Measurements from ENCODE around the gene KRT35. TPM values are rescaled to one million over a fixed set of nuclear protein-coding genes. Genes with fewer than 3 reads are reported as not detected.

The KRT35 gene
- total and polyA plus RNA-seq, 2 donors (not counting 1 experiment from before 2014, with no cell fraction given): not detected

DNA sequence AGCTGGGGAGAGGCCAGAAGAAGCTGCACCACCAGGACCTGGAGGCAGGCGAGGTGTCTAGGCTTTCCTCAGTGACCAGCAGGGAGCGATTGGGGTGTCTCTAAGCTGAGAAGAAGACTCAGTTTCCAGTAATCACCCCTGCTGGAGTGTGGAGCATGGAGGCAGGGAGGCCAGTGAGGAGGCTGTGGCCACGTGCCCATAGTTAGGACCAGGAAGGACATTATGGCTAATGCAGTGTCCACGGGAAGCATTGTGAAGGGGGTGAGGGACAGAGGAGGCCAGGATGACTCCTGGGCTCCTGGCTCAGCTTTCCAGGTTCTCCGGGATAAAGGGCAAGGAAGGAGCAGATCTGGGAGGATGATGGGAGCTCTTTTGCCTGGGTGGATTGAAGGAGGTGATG, 18.8 kb upstream of the KRT35 start:
- no peaks in the 10 kb centered on the region for H3K9me3 ChIP-seq (ENCODE audit: control insufficient read depth, insufficient read depth, low read depth, low read length)
- no peak for TF ChIP-seq EZH2 (IDR thresholded peaks at IDR 0.05; ENCODE audit: low read length, missing control alignments)
- H2AFZ ChIP-seq (ENCODE audit: low read length): no peak overlapping the region
- no peak for DNase-seq (ENCODE audit: low read depth in 2 of 2)
- no peaks in the 10 kb centered on the region for H3K36me3 ChIP-seq (ENCODE audit: control insufficient read depth, insufficient read depth, low read length)
- no peak overlapping the region for H3K9ac ChIP-seq (ENCODE audit: insufficient read depth, low read length)
- H3K27me3 ChIP-seq (ENCODE audit: control insufficient read depth, insufficient read depth, low read length): no peaks in the 10 kb centered on the region
- peaks cover 11% of the 10 kb centered on the region for H3K4me1 ChIP-seq (ENCODE audit: control insufficient read depth, extremely low read depth, insufficient read depth, low read length)
- H3K4me3 ChIP-seq (replicated peaks in 1 of 4; ENCODE audit: control extremely low read depth in 1 of 4, insufficient read depth in 1 of 4, low read depth in 3 of 4, low read length in 4 of 4): no peak overlapping the region
- no peaks in the 10 kb centered on the region for H3K79me2 ChIP-seq (ENCODE audit: control insufficient read depth, insufficient read depth, low read length)
- no peaks in the 10 kb centered on the region for H4K20me1 ChIP-seq (ENCODE audit: control insufficient read depth, extremely low read depth, insufficient read depth, low read length)
- no peak overlapping the region for H3K4me2 ChIP-seq (ENCODE audit: extremely low read depth, insufficient read depth, low read length)
- H3K27ac ChIP-seq (ENCODE audit: insufficient read depth, low read length): no peak overlapping the region

DNA sequence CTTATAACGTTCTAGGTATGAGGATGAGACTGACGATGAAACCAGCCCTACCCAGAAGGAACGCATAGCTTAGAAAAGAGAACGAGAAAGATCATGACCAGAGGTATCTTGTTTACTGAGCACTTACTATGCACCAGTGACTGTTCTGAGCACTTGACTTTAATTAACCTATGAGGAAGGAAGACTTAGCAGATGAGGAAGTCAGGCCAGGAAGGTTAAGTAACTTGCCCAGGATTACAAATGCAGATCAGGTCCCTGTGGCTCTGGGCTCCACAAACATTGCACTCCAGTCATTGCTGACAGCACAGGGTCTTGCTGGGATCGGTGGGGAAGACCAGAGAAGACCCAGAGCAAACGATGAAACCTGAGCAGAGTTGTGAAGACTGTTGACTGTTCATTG, 17.3 kb upstream of the KRT35 start:
- Histone ChIP-seq H3K4me3 (replicated peaks in 1 of 4; ENCODE audit: control extremely low read depth in 1 of 4, insufficient read depth in 1 of 4, low read depth in 3 of 4, low read length in 4 of 4) (no peak overlapping the region), H3K27ac (ENCODE audit: insufficient read depth, low read length) (no peak overlapping the region), H3K27me3 (ENCODE audit: control insufficient read depth, insufficient read depth, low read length) (no peaks in the 10 kb centered on the region), H4K20me1 (ENCODE audit: control insufficient read depth, extremely low read depth, insufficient read depth, low read length) (no peaks in the 10 kb centered on the region), H3K79me2 (ENCODE audit: control insufficient read depth, insufficient read depth, low read length) (no peaks in the 10 kb centered on the region), H3K4me1 (ENCODE audit: control insufficient read depth, extremely low read depth, insufficient read depth, low read length) (peaks cover 17% of the 10 kb centered on the region), H3K9ac (ENCODE audit: insufficient read depth, low read length) (no peak overlapping the region), H3K36me3 (ENCODE audit: control insufficient read depth, insufficient read depth, low read length) (no peaks in the 10 kb centered on the region), H3K9me3 (ENCODE audit: control insufficient read depth, insufficient read depth, low read depth, low read length) (no peaks in the 10 kb centered on the region), H2AFZ (ENCODE audit: low read length) (no peak overlapping the region), H3K4me2 (ENCODE audit: extremely low read depth, insufficient read depth, low read length) (no peak overlapping the region)
- TF ChIP-seq, protein P1, sequence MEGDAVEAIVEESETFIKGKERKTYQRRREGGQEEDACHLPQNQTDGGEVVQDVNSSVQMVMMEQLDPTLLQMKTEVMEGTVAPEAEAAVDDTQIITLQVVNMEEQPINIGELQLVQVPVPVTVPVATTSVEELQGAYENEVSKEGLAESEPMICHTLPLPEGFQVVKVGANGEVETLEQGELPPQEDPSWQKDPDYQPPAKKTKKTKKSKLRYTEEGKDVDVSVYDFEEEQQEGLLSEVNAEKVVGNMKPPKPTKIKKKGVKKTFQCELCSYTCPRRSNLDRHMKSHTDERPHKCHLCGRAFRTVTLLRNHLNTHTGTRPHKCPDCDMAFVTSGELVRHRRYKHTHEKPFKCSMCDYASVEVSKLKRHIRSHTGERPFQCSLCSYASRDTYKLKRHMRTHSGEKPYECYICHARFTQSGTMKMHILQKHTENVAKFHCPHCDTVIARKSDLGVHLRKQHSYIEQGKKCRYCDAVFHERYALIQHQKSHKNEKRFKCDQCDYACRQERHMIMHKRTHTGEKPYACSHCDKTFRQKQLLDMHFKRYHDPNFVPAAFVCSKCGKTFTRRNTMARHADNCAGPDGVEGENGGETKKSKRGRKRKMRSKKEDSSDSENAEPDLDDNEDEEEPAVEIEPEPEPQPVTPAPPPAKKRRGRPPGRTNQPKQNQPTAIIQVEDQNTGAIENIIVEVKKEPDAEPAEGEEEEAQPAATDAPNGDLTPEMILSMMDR (conservative IDR thresholded peaks at IDR 0.05 in 1 of 2, IDR thresholded peaks at IDR 0.05 in 1 of 2; ENCODE audit: low read depth in 1 of 2, low read length in 2 of 2): no peak
- no peak for TF ChIP-seq EZH2 (IDR thresholded peaks at IDR 0.05; ENCODE audit: low read length, missing control alignments)
- DNase-seq (ENCODE audit: low read depth in 2 of 2): no peak

DNA sequence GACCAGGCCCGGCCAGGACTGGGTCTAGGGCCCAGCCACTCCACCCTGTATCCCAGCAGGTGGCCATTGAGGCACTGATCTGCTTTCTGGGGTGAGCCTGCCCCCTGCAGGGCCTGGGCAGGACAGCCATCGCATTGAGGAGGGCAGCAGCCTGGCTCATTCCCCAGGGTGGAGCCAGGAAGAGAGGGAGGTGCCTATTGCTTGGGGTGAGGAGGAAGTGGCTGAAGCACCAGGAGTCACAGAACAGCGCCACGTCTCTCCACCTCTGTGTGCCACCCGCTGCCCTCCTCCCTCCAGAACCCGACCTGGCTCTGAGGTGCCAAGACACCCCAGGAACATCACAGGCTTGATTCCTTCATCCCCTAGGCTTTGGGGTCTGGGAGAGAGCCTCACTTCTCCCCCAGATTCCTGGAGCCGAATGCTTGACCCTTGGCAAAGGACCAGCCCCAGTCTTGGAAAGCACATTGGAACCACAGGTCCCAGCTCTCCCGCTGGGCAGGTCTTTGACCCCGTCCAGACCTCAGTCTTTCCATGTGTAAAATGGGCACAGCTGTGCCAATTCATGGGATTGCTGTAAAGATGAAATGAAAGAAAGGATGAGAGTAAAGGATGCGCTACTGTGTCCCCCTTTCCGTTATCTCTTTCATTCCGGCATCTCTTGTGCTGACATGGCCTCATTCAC, 16.0 kb upstream of the KRT35 start:
- H3K9ac ChIP-seq (ENCODE audit: insufficient read depth, low read length): no peak overlapping the region
- H3K27ac ChIP-seq (ENCODE audit: insufficient read depth, low read length): no peak overlapping the region
- no peak overlapping the region for H3K4me2 ChIP-seq (ENCODE audit: extremely low read depth, insufficient read depth, low read length)
- peak overlapping the region; percentile 75 for H2AFZ ChIP-seq (ENCODE audit: low read length)
- peak; percentile 70 to 84 for DNase-seq (ENCODE audit: low read depth in 2 of 2)
- no peak overlapping the region for H3K4me3 ChIP-seq (replicated peaks in 1 of 4; ENCODE audit: control extremely low read depth in 1 of 4, insufficient read depth in 1 of 4, low read depth in 3 of 4, low read length in 4 of 4)
- TF ChIP-seq EZH2 (IDR thresholded peaks at IDR 0.05; ENCODE audit: low read length, missing control alignments): no peak
- TF ChIP-seq, protein P1 (conservative IDR thresholded peaks at IDR 0.05 in 1 of 2, IDR thresholded peaks at IDR 0.05 in 1 of 2; ENCODE audit: low read depth in 1 of 2, low read length in 2 of 2): peak; percentile 57 to 75
- peaks cover 20% of the 10 kb centered on the region for H3K4me1 ChIP-seq (ENCODE audit: control insufficient read depth, extremely low read depth, insufficient read depth, low read length)
- H3K9me3 ChIP-seq (ENCODE audit: control insufficient read depth, insufficient read depth, low read depth, low read length): no peaks in the 10 kb centered on the region
- no peaks in the 10 kb centered on the region for H3K27me3 ChIP-seq (ENCODE audit: control insufficient read depth, insufficient read depth, low read length)
- H3K79me2 ChIP-seq (ENCODE audit: control insufficient read depth, insufficient read depth, low read length): no peaks in the 10 kb centered on the region
- H3K36me3 ChIP-seq (ENCODE audit: control insufficient read depth, insufficient read depth, low read length): no peaks in the 10 kb centered on the region
- no peaks in the 10 kb centered on the region for H4K20me1 ChIP-seq (ENCODE audit: control insufficient read depth, extremely low read depth, insufficient read depth, low read length)
